NCI-H748 treated with DMSO at 0.1 percent for 48 hours (cell line): ENCODE data around the gene TIE1.

Source experiments
- DNase-seq: peaks from one replicate; lab custom pipeline; 2025; lab: John Stamatoyannopoulos, UW

TIE1 gene

DNA sequence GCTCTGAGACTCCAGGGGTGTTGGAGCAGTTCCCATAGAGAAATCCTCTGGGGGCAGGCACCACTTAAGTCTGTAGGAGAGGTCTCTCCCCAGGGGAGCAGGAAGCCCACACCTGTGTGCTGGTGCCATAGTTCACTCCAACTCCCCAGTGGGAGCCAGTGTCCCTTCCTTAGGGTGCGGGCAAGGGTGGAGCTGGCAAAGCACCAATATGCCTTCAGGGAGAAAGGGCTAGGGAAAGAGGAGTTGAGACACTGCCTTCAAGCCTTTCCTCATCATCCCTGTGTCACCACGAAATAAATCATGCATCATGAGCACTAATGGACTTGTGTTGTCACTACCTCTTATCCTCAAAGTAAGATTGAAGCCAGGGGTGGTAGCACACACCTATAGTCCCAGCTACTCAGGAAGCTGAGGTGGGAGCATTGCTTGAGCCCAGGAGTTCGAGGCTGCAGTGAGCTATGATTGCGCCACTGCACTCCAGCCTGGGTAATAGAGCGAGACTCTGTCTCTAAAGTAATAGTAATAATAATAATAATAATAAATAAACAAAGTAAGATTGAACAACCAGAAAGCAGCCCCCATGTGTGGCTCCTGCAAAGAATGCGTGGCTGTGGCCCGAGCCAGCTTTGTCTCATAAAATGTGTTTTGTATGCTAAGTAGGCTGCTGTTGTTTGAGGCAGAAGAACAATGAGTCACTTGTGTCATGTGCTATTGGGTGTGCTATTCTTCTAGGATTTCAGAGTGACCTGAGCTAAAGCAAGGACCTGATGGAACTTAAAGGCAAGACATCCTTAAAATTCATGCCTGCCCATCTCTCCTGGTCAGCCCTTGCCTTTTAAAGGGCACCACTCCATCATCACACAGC lies 6.7 kb upstream of the TIE1 start:
- DNase-seq: no peak

- DNase-seq: no peak
Measured at GRCh38 chr1:43294761-43295160, 6.0 kb upstream of the TIE1 start.

DNA sequence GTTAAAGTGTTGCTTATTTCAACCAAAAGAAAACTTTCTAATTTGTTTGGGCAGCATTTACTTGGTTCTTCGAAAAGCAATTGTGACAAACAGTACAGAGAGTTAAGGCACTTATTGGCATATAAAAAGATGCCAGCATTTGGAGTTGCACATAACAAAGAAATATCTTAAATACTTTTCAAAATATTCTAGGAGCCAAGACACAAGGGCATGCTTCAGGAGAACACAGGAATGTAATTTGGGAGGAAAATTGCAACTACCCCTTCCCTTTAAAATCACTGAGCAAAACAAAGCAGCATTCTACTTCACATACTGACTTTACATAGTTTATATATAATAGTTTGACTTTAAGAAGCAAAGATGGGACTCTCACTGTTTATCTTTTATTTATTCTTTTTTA lies 4.6 kb upstream of the TIE1 start:
- no peak for DNase-seq

DNA sequence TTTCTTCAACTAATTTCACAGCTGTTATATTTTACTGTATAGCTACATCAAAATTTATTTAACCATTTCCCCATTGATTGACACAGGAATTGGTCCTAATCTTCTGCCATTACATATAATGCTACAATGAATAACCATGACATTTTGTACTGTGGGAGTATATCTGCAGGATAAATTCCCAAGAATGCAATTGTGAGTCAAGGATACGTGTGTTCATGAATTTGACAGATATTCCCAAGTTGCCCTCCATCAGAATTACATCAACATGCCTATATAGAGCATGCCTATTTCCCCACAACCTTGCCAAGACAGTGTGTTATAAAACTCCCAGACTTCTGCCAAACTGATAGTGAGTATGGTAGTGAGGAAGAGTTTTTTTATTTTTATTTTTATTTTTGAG lies 2.7 kb upstream of the TIE1 start:
- no peak for DNase-seq

DNA sequence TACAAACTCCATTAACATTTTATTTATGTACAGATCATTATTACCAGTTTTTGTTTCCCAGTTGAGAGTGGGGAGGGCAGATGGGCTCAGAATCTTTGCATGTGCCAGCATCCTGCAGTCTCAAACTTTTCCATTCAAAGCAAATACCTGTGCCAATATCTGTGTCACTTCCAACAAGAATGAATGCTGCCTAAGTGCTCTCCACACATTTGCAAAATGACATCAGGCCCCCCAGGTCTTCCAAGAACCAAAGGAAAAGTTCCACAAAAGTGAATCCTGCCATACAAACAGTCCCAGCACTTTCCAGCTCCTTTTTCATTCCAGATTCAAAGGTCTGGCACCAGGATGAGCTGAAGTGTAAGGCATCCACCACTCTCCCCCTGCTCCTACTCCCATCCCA lies 1.7 kb upstream of the TIE1 start:
- no peak for DNase-seq

DNA sequence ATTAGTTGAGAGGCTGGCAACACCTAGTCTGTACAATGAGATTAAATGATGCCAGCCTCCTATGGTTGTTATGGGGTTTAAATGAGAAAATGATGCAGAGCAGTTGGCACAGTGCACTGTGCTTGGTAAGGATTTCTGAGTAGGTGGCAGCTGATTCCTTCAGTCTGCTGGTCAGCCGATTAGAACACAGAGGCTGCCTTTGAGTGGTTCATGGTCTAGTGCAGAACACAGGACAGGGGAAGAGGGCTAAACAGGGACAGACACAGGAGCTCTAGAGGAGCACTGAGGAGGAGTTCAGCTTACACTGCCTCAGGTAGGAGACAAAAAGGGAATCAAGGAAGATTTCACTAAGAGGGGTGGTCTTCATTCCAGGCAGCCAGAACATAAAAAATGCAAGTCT lies 1.4 kb downstream of the TIE1 start:
- DNase-seq: no peak

DNA sequence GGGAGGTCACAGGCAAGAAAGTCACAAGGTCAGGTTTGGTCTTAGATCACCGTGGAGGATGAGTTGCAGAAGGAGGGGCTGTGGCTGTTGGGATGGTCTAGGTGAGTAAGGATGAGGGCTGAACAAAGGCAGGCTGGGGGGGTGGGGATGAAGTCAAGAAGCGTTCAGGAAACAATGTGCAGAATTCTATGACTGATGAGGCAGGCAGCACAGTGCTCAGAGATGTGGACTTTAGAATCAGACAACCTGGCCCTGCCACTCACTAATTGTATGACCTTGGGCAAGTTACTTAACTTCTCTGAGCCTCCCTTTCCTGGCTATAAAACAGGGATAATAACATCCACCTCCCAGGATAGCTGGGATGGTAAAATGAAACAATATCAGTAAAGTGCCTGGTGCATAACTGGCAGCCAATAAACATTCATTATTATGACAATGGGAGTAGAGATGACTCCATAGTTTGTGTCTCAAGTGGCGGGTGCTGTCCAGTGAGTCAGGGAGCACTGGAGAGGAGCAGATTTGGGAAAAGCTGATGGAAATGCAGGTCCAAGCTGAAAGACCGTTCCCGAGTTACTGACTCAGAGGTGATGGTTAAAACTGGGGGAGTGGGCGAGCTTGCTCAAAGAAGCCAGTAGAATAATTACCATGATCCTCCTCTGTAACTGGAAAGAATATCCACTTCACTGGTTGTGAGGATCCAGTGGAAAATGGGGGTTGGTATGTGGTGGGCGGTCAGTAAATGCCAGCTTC lies 2.1 kb downstream of the TIE1 start:
- DNase-seq: no peak

GRCh38 chr1:43303471-43304313 lies 2.9 kb downstream of the TIE1 start:
- DNase-seq: no peak

DNA sequence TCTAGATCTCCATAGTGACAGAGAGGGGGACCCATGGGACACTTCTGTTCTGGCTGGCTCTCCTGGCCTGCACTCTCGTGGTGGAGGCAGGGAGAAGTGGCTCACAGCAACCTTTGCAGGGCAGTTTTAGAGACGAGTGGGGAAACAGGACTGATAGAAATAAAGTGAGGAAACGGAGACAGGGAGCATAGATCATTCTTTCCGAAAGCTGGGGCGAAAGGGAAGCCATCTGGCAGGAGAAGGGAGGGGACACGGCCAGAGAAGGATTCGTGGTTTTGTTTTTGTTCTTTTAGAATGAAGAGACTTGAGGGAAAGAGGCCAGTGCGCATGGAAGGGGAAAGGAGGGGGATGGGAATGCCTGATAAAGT lies 3.5 kb downstream of the TIE1 start:
- no peak for DNase-seq

- DNase-seq: no peak
Measured at GRCh38 chr1:43304771-43305300, 4.1 kb downstream of the TIE1 start.

DNA sequence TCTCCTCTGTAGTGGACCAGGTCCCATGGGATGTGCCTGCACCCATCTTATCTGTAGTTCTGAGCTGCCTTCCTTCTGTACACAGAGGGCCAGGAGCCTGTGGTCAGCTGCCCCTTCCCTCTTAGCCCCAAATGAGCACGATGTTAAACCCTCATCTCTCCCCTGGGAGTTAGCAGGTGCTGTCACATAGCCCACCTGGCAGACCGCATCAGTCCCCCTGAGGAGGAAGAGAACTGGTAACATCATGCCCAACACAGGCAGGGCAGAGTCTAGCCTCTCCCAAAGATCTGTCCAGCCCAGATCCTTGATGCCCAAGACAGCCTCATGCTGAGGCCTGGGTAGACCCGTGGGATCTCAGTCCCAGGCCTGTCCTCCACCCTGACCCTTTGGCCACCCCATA lies 4.7 kb downstream of the TIE1 start:
- DNase-seq: no peak

- DNase-seq: no peak
Measured at GRCh38 chr1:43305926-43306687, 5.3 kb downstream of the TIE1 start.

GRCh38 chr1:43306688-43307457 lies 6.1 kb downstream of the TIE1 start:
- no peak for DNase-seq

DNA sequence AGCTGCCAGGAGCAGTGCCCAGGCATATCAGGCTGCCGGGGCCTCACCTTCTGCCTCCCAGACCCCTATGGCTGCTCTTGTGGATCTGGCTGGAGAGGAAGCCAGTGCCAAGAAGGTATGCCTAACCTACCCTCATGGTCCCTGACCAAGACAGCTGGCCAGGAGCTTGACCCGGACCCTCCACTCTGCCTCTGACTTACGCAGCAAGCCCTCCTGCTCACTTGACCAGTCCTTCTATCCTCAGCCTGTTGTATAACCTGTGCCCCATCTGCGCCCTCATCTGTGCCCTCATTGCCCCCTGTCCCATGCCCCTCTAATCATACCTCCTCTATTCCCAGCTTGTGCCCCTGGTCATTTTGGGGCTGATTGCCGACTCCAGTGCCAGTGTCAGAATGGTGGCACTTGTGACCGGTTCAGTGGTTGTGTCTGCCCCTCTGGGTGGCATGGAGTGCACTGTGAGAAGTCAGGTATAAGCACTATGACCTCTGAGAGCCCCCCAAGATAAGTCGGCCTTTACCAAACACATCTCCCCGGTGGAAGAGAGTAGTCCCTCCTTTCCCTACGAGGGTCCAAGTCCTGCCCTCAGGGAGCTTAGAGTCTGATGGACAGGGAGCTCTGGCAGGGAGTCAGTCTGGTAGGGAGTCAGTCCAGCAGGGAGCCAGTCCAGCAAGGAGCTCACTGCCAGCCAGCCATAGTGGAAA lies 6.8 kb downstream of the TIE1 start:
- no peak for DNase-seq

DNA sequence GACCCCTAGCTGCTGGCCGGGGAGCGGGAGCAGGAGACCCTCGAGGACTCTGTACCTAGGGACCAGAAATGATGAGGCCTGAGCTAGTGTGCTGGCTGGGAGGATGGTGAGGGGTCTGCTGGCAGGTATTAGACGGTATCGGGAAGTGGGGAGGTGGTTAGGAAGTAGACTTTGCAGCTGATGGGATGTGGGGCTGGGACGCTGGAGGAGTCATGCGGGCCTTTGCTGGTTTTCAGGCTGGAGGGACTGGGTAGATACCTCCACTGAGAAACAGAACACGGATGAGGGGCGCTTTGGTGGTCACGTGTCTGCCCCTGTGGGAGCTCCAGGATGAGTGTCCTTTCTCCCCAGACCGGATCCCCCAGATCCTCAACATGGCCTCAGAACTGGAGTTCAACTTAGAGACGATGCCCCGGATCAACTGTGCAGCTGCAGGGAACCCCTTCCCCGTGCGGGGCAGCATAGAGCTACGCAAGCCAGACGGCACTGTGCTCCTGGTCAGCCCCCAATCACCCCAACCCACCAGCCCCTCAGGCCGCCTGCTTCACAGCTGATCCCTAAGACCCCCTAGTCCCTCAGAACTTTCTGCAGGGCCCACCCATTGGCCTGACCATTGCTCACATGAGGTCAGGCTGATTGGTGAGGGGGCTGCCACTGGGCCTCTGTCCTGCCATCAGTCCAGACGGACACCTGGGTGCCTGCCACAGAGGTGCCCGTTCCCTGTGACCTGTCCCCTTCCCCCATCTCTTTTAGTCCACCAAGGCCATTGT lies 8.0 kb downstream of the TIE1 start:
- no peak for DNase-seq

- DNase-seq: no peak
Measured at GRCh38 chr1:43309405-43310025, 8.7 kb downstream of the TIE1 start.

GRCh38 chr1:43311521-43311920 lies 10.7 kb downstream of the TIE1 start:
- no peak for DNase-seq

DNA sequence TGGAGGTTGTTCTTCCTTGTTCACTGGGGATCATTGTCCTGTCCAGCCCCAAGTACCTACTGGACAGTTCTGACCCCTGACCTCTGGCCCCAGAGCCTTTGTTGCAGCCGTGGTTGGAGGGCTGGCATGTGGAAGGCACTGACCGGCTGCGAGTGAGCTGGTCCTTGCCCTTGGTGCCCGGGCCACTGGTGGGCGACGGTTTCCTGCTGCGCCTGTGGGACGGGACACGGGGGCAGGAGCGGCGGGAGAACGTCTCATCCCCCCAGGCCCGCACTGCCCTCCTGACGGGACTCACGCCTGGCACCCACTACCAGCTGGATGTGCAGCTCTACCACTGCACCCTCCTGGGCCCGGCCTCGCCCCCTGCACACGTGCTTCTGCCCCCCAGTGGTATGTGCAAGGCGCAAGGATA lies 11.4 kb downstream of the TIE1 start:
- no peak for DNase-seq
